Measurements from ENCODE around the gene THOC2.

THOC2 gene

GRCh38 chrX:123755107-123755506, 22.3 kb upstream of the THOC2 start:
- Histone ChIP-seq H3K9me3 (ENCODE audit: control insufficient read depth in 1 of 2, low read length in 2 of 2) (no peaks in the 10 kb centered on the region), H3K27me3 (ENCODE audit: low read depth, low read length) (no peaks in the 10 kb centered on the region), H3K36me3 (ENCODE audit: control insufficient read depth in 1 of 2, insufficient read depth in 2 of 2, low read length in 2 of 2) (no peaks in the 10 kb centered on the region), H3K4me1 (ENCODE audit: control insufficient read depth in 1 of 2, insufficient read depth in 2 of 2, low read length in 2 of 2) (no peaks in the 10 kb centered on the region), H3K27ac (ENCODE audit: low read length) (no peak overlapping the region), H3K4me3 (ENCODE audit: low read depth in 1 of 2, low read length in 2 of 2) (no peak overlapping the region)

GRCh38 chrX:123753656-123754350, 21.0 kb upstream of the THOC2 start:
- no peaks in the 10 kb centered on the region for H3K9me3 ChIP-seq (ENCODE audit: control insufficient read depth in 1 of 2, low read length in 2 of 2)

GRCh38 chrX:123749643-123750042, 16.8 kb upstream of the THOC2 start:
- no peaks in the 10 kb centered on the region for H3K27me3 ChIP-seq (ENCODE audit: low read depth, low read length)
- no peaks in the 10 kb centered on the region for H3K36me3 ChIP-seq (ENCODE audit: control insufficient read depth in 1 of 2, insufficient read depth in 2 of 2, low read length in 2 of 2)
- no peaks in the 10 kb centered on the region for H3K4me1 ChIP-seq (ENCODE audit: control insufficient read depth in 1 of 2, insufficient read depth in 2 of 2, low read length in 2 of 2)
- H3K4me3 ChIP-seq (ENCODE audit: low read depth in 1 of 2, low read length in 2 of 2), result no peak overlapping the region
- H3K27ac ChIP-seq (ENCODE audit: low read length), result no peak overlapping the region
- no peaks in the 10 kb centered on the region for H3K9me3 ChIP-seq (ENCODE audit: control insufficient read depth in 1 of 2, low read length in 2 of 2)

More at GRCh38 chrX:123753656-123754350, 21.0 kb upstream of the THOC2 start:
- no peak overlapping the region for H3K27ac ChIP-seq (ENCODE audit: low read length)
- H3K27me3 ChIP-seq (ENCODE audit: low read depth, low read length), result no peaks in the 10 kb centered on the region
- no peaks in the 10 kb centered on the region for H3K4me1 ChIP-seq (ENCODE audit: control insufficient read depth in 1 of 2, insufficient read depth in 2 of 2, low read length in 2 of 2)
- H3K36me3 ChIP-seq (ENCODE audit: control insufficient read depth in 1 of 2, insufficient read depth in 2 of 2, low read length in 2 of 2), result no peaks in the 10 kb centered on the region
- no peak overlapping the region for H3K4me3 ChIP-seq (ENCODE audit: low read depth in 1 of 2, low read length in 2 of 2)

- no peaks in the 10 kb centered on the region for H3K4me1 ChIP-seq (ENCODE audit: control insufficient read depth in 1 of 2, insufficient read depth in 2 of 2, low read length in 2 of 2)
- no peak overlapping the region for H3K27ac ChIP-seq (ENCODE audit: low read length)
Measured at GRCh38 chrX:123745511-123745910, 12.7 kb upstream of the THOC2 start.

GRCh38 chrX:123743312-123743711, 10.5 kb upstream of the THOC2 start:
- H3K4me3 ChIP-seq (ENCODE audit: low read depth in 1 of 2, low read length in 2 of 2), result no peak overlapping the region
- H3K4me1 ChIP-seq (ENCODE audit: control insufficient read depth in 1 of 2, insufficient read depth in 2 of 2, low read length in 2 of 2), result no peaks in the 10 kb centered on the region
- no peak overlapping the region for H3K27ac ChIP-seq (ENCODE audit: low read length)
- H3K36me3 ChIP-seq (ENCODE audit: control insufficient read depth in 1 of 2, insufficient read depth in 2 of 2, low read length in 2 of 2), result no peaks in the 10 kb centered on the region
- no peaks in the 10 kb centered on the region for H3K9me3 ChIP-seq (ENCODE audit: control insufficient read depth in 1 of 2, low read length in 2 of 2)
- no peaks in the 10 kb centered on the region for H3K27me3 ChIP-seq (ENCODE audit: low read depth, low read length)

More at GRCh38 chrX:123745511-123745910, 12.7 kb upstream of the THOC2 start:
- Histone ChIP-seq H3K4me3 (ENCODE audit: low read depth in 1 of 2, low read length in 2 of 2) (no peak overlapping the region), H3K27me3 (ENCODE audit: low read depth, low read length) (no peaks in the 10 kb centered on the region), H3K9me3 (ENCODE audit: control insufficient read depth in 1 of 2, low read length in 2 of 2) (no peaks in the 10 kb centered on the region), H3K36me3 (ENCODE audit: control insufficient read depth in 1 of 2, insufficient read depth in 2 of 2, low read length in 2 of 2) (no peaks in the 10 kb centered on the region)

DNA sequence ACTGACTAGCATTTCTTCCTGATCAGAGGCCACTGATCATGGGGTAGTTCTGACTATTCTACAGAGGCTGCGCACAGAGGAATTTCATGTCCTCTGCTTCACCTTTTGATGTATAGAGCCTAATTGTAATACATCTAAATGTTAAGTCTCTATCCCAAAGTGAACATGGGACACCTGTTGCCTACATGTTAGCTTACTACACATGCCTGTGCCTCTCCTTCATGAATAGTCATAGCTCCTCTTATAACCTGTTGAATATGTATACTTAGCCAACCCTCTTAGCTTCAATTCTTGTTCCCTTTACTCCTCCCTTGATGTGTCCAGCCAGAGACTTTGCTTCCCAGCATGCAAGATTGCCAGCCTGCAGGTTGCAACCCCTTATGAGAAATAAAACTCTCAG, 9.6 kb upstream of the THOC2 start:
- Histone ChIP-seq H3K27me3 (ENCODE audit: low read depth, low read length) (no peaks in the 10 kb centered on the region), H3K27ac (ENCODE audit: low read length) (no peak overlapping the region), H3K4me3 (ENCODE audit: low read depth in 1 of 2, low read length in 2 of 2) (no peak overlapping the region), H3K36me3 (ENCODE audit: control insufficient read depth in 1 of 2, insufficient read depth in 2 of 2, low read length in 2 of 2) (no peaks in the 10 kb centered on the region), H3K4me1 (ENCODE audit: control insufficient read depth in 1 of 2, insufficient read depth in 2 of 2, low read length in 2 of 2) (no peaks in the 10 kb centered on the region), H3K9me3 (ENCODE audit: control insufficient read depth in 1 of 2, low read length in 2 of 2) (no peaks in the 10 kb centered on the region)

DNA sequence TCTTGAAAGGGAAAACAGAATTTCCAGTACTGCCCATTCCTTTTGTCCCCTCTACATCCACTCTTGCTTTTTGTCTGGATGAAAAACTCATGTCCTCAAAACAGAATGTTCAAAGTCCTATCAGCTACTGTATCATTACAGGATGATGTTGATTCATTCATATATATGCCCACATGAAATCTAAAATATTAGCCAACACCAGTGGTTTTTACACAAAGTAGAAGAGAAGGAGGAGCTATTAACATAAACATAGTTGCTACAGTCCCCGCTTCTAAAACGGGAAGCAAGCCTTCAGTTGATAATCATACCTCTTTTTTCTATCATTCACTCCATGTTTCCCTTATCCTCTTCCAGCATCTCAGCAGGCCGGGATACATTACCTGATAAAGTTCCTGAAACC, 7.7 kb upstream of the THOC2 start:
- H3K27me3 ChIP-seq (ENCODE audit: low read depth, low read length), result no peaks in the 10 kb centered on the region

GRCh38 chrX:123740006-123740405, 7.2 kb upstream of the THOC2 start:
- Histone ChIP-seq H3K27ac (ENCODE audit: low read length) (no peak overlapping the region), H3K4me1 (ENCODE audit: control insufficient read depth in 1 of 2, insufficient read depth in 2 of 2, low read length in 2 of 2) (no peaks in the 10 kb centered on the region), H3K27me3 (ENCODE audit: low read depth, low read length) (no peaks in the 10 kb centered on the region), H3K4me3 (ENCODE audit: low read depth in 1 of 2, low read length in 2 of 2) (no peak overlapping the region), H3K36me3 (ENCODE audit: control insufficient read depth in 1 of 2, insufficient read depth in 2 of 2, low read length in 2 of 2) (no peaks in the 10 kb centered on the region), H3K9me3 (ENCODE audit: control insufficient read depth in 1 of 2, low read length in 2 of 2) (no peaks in the 10 kb centered on the region)

More for the DNA sequence above, 7.7 kb upstream of the THOC2 start:
- Histone ChIP-seq H3K9me3 (ENCODE audit: control insufficient read depth in 1 of 2, low read length in 2 of 2) (no peaks in the 10 kb centered on the region), H3K27ac (ENCODE audit: low read length) (no peak overlapping the region), H3K36me3 (ENCODE audit: control insufficient read depth in 1 of 2, insufficient read depth in 2 of 2, low read length in 2 of 2) (no peaks in the 10 kb centered on the region), H3K4me3 (ENCODE audit: low read depth in 1 of 2, low read length in 2 of 2) (no peak overlapping the region), H3K4me1 (ENCODE audit: control insufficient read depth in 1 of 2, insufficient read depth in 2 of 2, low read length in 2 of 2) (no peaks in the 10 kb centered on the region)

GRCh38 chrX:123739474-123739873, 6.6 kb upstream of the THOC2 start:
- Histone ChIP-seq H3K27ac (ENCODE audit: low read length) (no peak overlapping the region), H3K4me1 (ENCODE audit: control insufficient read depth in 1 of 2, insufficient read depth in 2 of 2, low read length in 2 of 2) (no peaks in the 10 kb centered on the region), H3K27me3 (ENCODE audit: low read depth, low read length) (no peaks in the 10 kb centered on the region), H3K36me3 (ENCODE audit: control insufficient read depth in 1 of 2, insufficient read depth in 2 of 2, low read length in 2 of 2) (no peaks in the 10 kb centered on the region), H3K9me3 (ENCODE audit: control insufficient read depth in 1 of 2, low read length in 2 of 2) (no peaks in the 10 kb centered on the region), H3K4me3 (ENCODE audit: low read depth in 1 of 2, low read length in 2 of 2) (no peak overlapping the region)

GRCh38 chrX:123738378-123738940, 5.6 kb upstream of the THOC2 start:
- Histone ChIP-seq H3K4me1 (ENCODE audit: control insufficient read depth in 1 of 2, insufficient read depth in 2 of 2, low read length in 2 of 2) (no peaks in the 10 kb centered on the region), H3K4me3 (ENCODE audit: low read depth in 1 of 2, low read length in 2 of 2) (no peak overlapping the region), H3K27ac (ENCODE audit: low read length) (no peak overlapping the region), H3K27me3 (ENCODE audit: low read depth, low read length) (no peaks in the 10 kb centered on the region), H3K9me3 (ENCODE audit: control insufficient read depth in 1 of 2, low read length in 2 of 2) (no peaks in the 10 kb centered on the region), H3K36me3 (ENCODE audit: control insufficient read depth in 1 of 2, insufficient read depth in 2 of 2, low read length in 2 of 2) (no peaks in the 10 kb centered on the region)

- Histone ChIP-seq H3K36me3 (ENCODE audit: control insufficient read depth in 1 of 2, insufficient read depth in 2 of 2, low read length in 2 of 2) (no peaks in the 10 kb centered on the region), H3K4me3 (ENCODE audit: low read depth in 1 of 2, low read length in 2 of 2) (no peak overlapping the region), H3K9me3 (ENCODE audit: control insufficient read depth in 1 of 2, low read length in 2 of 2) (no peaks in the 10 kb centered on the region), H3K4me1 (ENCODE audit: control insufficient read depth in 1 of 2, insufficient read depth in 2 of 2, low read length in 2 of 2) (peaks cover 0 to 4% of the 10 kb centered on the region in 2 donors), H3K27me3 (ENCODE audit: low read depth, low read length) (no peaks in the 10 kb centered on the region), H3K27ac (ENCODE audit: low read length) (no peak overlapping the region)
Measured at GRCh38 chrX:123736333-123736921, 3.6 kb upstream of the THOC2 start.
